NCI-H2171 (cell line): ENCODE results near the gene MAML3.

Experiments used
- DNase-seq: peaks from one replicate; lab custom pipeline; 2025; lab: John Stamatoyannopoulos, UW

Gene MAML3

DNA sequence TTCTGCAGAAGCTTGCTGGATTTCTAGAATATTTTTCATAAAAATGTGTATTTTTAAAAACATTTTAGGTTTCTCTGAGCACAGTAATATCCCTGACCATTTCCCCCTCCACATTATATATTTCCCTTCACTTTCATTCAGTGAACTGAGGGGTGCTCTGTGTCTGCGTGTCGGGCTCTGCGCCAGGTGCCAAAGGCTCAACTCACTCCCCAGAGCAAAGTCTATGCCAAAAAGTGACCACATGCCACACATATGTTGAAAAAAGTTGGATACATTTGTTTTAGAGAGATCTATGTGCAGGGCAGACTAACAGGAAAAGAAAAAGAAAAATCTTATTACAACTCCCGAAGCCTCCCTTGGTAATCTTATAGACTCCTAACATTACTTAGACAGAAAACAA lies 254.6 kb downstream of the MAML3 start:
- DNase-seq, result no peak

DNA sequence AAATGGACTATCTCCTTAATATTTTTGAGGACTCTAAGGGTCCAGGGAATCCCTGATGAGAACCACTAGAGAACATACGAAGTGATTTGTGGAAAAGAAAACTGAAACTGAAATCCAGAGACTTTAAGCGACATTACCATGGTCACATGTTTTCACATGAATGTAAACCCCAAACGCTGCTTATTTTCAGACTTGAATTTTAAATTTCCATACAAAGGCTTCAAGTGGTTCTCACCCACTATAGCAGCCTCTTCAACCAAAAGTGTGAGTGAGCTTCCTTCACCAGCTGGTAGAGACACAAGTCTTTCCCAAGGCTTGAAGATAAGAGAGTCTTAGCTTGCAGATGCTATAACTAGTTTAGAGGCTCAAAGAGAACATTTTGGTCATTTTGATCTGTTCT lies 255.7 kb downstream of the MAML3 start:
- DNase-seq, result no peak

DNA sequence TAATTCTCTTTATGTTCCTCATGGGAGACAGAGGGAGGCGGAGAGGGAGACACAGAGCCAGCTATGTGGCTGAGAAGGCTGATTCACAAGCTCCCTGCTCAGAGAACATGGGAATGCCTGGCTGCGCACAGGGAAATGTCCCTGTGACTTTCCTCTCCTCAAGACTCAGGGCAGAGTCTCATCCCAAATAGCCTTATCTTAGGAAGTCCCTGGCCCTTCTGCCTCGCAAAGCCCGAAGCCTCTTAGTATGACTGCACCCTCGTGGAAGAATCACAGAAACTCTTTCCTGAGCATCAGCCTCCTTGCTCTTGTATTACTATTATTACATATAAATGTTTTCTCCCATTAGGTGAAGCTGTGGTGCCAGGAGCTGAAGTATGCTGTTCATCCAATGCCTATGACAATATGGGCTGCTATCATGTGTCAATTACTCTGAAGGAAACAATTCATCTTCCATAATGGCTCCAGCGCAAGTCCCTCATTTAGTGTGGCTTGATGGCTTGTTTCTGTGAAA lies 257.8 kb downstream of the MAML3 start:
- no peak for DNase-seq

DNA sequence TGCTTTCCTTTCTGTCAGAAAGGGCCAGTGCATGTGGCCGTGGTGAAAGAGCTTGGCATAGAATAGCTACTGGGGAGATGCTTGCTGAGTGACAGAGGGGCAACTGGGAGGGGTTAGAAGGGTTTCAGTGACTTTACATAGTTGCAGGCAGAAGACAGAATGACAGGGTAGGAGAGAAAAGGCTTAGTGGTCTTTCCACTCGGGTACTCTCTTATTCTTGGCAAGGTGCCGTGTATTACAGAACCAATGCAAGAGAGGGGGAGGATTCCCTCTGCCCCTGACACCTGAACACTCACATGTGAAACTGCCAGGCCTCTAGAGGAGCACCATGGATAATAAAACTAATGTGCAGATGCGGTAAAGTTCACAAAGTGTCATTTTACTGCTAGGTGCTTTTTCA lies 260.2 kb downstream of the MAML3 start:
- no peak for DNase-seq

DNA sequence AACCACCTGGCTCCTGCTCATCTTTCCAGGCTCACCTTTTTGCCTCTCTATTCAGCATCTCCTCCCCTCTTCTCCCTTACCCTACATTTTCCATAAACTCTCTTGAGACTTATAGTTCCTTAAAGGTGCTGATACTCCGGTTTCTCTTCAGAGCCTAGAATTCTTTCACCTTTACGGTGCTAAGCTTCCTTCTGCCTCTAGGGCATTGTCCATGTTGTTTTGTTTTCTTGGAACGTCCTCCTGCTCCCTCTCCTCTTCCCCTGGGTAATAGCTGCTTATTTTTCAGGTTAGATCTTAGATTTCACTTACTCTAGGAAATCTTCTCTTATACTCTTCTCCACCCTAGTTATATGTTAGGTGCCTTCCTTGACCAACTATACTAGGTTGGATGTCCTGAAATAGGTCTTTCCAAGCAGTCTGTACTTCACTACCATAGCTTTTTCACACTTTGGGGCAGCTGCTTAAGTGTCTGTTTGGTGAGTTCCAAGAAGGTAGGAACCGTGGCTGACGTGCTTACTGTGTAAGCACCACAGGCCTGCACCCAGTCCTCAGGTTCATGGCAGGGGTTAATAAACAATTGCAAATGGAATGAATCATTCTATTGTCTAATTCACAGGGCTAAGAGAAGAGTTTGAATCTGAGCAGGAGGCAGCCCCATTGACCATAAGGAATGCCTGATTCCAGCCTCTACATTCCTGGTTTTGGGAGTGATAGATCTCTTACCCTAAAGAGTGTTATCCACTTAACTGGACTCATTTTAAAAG lies 260.8 kb downstream of the MAML3 start:
- no peak for DNase-seq

DNA sequence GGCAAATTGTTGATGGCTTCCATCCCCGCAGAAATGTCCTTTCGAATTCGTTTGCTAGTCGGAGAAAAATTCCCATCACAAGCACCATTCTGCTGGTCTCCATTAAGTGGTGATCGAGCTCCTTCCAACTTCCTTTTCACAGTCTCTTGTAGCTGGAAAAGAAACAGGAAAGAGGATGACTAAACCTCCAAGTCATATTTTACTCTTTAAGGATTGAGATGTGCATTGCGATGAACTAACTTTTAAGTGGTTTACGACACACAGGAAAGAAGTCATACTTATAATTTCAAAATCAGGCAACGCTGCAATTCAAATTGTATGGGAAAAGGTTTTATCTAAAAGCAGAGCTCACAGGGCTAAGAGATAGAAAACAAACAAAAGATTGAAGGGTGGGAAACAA lies 263.2 kb downstream of the MAML3 start:
- no peak for DNase-seq

DNA sequence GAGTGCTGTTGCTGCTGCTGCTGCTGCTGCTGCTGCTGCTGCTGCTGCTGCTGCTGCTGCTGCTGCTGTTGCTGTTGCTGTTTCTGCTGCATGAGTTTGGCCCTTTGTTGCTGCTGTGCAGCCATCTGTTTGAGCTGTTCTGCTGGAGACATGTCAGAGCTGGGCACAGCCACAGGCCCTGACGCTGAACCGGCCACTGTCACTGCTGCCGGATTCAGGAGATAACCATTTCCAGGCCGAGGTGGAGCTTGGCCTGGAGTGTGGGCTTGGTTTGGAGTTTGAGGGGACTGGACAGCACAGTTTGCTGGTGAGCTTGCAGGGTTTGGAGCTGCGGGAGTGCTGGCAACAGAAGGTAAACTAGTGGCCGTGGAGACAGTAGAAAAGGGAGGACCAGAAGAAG lies 264.1 kb downstream of the MAML3 start:
- no peak for DNase-seq

DNA sequence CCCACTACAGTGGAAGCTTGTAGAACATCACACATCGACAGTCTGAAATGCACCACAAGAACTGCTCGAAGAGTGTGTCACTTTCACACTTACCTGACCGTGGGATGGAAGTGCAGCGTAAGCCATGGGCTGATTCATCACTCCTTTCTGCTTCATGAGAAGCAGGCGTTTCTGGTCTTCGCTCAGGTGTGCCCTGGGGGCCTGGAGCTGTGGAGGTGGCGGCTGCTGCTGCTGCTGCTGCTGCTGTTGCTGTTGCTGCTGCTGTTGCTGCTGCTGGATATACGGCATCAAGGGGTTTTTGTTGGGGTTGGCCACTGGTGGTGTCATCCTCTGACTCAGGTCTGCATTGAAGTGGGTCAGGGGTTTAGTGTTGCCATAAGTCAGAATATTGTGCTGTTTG lies 264.7 kb downstream of the MAML3 start:
- DNase-seq, result no peak

DNA sequence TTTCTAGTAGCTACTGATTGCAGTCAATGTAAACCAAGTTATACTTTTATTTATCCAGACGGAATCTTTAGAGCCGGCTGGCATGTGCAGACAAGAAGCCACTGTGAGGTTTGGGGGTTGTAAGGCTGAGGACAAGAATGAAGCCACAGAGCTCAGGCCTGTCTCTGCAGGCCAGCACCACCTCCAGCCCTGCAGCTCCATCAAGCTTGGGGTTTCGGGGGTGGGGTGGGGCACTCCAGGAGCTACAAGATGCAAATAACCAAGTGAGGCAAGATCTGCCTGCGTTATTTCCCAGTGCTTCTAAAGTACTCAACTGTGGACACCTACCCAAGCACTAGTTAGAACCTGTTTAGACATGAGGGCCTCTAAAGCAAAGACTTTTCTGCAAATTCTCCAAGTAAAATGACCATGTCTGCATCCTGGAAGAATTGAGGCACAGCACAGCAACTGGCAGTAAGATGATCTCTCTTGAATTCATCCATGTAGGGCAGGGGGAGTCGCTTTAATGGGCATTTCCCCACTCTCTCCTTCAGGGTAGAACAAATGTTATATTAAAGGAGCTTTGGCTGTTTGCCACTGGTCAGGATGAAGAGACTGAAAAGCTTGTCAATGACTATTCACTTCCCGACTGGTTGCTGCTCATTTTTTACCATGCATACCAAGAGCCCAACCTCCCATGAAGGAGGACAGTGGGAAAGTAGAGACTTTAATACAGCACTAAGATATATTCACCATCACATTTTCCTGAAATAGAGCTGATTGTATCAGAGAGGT lies 265.8 kb downstream of the MAML3 start:
- no peak for DNase-seq

DNA sequence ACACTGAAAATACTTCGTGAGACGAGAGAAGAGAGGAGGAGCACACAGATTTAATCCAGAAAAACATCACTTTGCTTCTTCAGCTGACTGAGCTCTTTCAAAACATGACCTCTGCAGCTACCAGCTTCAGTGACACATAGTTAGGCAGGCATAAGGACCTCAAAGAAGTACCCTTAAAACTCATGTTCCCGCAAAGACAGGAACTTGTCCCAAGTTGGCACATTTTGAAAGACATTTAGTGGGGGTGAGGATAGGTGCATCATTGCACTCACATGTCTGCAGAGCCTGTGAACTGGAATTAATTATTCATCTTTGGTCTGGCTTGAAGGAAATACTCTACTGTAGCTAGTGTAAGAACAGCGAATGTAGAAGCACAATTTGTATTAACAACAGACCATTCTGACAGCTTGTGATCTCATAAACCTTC lies 266.6 kb downstream of the MAML3 start:
- DNase-seq, result no peak

DNA sequence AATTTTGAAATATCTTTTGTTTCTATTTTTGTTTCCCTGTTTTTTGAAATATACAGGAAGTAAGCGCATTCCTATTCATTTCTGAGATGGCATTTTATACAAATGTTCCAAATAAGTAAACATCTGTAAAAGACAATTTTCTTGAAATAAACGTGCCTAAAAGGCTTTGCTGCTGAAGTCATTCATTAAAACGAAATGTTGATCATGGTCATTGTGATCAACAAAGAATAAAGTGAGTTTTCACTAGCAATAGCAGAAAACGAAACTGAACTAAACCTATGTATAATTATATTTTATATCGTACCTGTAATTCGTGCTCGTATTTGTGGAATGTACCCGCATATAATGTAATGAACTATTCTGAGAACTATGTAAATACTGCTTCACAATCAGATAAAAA lies 267.2 kb downstream of the MAML3 start:
- no peak for DNase-seq

DNA sequence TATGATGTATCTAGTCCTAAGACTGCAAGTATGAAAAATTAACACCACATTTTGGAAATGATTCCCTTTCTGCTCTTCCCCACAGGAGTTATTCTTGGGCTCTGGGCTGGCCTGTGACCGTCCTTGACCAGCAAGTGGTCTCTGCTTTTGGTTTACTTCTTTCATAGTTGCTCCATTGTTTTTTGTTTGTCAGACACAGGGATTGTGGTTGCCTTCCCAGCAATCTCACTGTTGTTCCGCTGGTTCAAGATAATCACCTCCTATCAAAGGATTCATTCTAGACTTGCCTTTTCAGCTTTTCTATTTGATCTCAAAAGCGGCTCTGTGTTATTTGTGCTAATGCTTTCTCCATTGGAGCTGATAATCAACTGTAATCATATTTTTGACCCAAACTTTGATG lies 269.5 kb downstream of the MAML3 start:
- DNase-seq, result no peak

DNA sequence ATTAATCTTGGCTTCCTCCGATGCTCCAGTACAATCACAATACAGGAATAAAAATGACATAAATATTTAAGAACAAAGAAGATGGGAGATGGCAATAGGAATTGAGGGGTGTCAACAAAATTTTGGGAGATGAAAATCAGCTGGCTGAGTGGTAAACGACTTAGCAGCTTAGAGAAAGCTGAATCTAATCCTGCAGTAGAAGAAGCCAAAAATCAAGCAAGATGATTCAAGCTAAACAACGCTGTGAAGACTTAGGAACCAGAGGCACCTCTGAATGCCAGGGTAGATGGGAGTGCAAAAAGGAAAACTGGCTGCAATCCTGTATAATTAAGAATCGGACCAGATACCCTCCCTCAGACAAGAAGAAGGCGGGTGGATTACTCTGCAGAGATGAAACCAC lies 273.1 kb downstream of the MAML3 start:
- no peak for DNase-seq

DNA sequence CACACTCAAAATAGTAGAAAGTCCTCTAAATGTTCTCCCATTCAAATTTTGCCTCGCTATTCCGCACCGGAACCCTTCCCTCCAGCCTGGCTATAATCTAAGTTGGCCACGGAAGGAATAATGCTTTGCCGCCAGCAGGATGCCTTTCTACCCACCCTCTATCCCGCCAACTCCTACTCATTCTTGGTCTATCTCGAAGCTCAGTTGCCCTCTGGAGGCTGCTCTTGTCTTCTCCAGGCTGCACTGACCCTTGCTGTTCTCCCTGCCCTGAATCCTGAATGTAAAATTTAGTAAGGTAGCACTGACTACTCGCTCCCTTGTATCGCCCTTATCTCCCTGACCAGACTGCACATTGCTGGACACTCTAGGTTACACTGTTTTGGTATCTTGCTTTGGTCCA lies 275.9 kb downstream of the MAML3 start:
- no peak for DNase-seq

DNA sequence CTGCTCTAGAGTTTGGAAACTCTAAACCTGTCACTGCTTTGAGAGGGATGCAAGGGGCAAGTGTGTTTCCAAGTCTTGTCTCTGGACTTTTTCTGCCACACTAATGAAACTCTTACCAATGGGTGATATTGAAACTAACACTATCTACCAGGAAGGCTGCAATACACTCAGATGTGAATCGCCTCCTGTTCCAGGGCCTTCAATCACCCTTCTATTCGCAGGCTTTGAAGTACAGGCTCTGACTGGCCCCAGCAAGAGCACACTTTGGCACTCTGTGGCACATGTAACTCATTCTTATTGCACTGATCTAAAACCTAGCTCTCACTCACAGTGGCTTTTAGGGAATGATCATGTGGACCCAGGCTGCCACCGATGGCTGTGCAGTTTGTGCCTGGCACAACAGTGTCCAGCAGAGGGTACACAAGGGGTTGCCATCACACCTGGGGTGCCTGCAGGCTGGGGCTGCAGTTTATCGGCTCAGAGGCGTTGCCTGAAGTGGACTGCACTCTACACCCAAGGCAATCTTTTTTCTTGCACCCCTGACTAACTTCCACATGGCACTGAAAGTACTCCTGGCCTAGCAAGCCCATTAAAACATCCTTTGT lies 277.5 kb downstream of the MAML3 start:
- no peak for DNase-seq

DNA sequence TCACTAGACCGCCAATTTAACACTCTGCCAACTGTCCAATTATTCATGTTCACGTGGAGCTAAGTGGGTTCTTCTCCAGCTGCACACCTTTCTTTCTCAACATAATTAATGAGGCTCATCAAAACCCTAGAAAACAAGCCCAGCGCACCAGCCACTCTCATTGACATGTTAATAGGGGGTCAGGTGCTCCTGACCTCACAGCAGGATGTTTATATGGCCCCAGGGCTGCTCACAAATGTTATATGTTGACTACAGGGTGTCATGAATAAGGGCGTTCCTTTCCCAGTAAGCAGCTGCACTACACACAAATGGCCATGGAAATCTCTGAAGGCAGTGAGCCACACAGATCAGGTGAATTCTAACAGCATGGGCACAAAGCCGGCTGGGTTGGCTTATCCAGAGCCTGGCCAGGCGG lies 278.6 kb downstream of the MAML3 start:
- peak; percentile 46 for DNase-seq

DNA sequence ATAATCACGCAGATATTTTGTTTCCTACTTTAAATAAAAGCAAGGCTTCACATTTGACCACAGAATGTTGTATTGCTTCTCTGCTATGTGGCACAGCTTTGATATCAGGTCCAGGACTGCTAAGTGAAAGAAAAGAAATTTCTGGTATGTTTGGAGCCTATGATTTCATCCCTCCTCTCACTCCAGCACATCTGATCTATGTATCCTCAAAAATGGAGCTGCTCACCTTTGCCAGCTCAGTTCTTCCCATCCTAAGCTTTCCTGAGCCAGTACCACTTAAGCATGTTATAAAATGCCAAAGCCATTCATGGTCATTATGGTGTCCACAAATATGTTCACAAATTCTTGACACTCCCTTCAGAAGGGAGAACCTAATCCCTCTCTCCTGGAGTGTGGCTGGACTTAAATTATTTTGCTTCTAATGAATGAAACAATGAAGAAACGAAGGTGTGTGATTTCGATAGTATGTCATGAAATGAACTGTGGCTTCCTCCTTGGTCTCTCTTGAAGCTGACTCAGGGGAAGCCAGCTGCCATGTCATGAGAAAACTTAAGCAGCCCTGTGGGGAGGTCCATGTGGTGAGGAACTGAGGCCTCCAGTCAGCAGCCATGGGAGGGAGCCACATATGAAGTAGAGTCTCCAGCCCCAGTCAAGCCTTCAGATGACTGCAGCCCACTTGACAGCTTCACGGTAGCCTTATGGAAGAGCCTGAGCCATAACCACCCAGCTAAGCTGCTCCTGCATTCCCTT lies 280.7 kb downstream of the MAML3 start:
- no peak for DNase-seq

DNA sequence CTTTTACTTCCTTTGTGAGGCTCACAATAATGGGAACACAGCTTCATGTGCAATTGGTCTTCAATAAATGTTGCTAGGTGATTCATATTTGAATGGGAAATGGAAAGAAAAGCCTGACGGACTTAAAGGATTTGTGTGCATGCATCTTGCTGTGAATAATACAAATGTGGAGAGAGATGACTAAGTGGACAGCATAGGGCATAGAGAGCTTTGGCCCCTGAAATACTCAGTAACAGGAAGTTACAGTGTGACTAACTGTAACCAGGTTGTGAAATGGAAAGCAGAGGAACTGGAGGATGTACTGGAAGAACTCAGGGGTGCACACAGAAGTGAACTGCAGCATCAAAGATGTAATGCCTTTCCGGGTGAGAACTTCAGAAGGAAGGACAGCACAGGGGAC lies 281.7 kb downstream of the MAML3 start:
- no peak for DNase-seq

DNA sequence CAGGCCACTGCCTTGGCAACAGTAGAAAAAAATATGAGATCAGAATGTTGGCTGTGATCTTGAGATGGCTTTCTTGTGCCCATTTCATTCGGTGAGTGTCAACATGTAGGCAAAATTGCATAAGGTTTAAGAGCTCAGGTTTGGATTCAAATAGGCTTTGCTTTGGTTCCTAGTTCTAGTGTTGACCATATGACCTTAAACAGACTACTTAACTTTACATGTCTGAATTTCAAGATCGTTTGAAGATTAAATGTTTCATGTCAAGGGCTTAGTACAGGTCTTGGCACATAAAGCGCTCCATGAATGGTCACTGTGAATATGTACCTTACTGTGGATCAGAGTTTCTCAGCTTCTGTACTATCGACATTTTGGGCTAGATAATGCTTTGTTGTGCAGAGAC lies 284.2 kb downstream of the MAML3 start:
- no peak for DNase-seq

DNA sequence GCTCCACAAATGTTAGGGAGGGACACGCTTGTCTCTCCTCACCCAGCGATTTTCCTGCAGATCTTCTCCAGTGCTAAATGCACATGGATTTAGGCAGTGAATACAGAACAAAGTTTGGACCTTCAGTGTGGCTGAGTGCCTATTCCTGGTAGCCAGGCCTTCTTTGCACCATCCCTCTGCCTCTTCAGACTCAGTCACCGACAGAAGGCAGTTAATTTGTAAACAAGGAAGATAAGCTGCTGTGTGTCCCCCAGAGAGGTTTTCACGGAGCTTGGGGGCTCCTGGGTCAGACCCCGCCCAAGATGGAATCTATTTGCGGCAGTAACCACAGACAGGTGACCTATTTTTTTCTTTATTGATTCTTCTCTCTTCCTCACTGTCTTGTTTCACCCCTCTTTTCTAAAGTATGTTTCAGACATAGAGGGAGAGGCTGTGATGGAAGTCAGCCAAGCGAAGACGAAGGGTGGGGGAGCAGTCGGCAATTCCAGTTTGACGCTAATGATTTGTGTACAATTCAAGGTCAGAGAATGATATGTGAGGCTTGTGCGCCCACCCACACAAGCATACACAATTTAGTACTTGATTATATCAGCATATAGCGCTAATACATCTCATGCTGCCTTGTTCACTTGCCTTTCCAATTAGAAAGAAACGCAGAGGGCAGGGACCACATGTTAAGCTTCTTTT lies 287.6 kb downstream of the MAML3 start:
- peak; percentile 26 for DNase-seq

DNA sequence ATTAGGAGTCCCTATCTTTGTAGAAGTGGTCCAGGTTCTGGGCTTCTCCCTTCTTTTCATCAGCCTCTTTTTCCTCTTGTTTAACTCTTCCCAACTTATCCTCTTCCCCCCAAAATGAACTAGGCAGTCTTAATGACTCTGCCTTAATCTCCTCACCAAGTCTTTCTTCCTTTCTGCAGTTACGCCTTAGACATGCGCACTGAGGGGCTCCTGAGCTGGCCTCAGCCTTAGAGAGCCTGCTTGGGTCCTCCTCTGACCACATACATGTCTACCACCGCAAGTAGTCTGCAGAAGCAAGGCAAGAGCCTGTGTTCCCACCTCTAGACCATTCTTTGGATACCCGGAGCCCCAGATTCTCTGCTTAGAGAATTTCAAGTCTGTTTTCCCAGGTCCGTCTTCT lies 288.4 kb downstream of the MAML3 start:
- no peak for DNase-seq

DNA sequence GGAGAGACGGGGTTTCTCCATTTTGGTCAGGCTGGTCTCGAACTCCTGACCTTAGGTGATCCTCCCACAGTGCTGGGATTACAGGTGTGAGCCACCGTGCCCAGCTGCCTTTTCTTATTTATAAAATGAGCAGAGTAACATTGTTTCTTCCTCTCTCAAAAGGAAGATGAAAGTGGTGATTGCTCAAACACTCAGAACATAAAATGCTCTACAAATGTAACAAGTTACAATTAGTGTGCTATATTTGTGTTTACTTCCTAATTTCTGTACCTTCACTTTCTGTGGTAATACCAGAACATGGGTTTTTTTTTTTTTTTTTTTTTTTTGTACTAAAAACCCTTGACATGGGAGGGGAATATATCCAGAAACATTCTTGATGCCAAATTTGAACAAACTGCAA lies 290.5 kb downstream of the MAML3 start:
- no peak for DNase-seq
